ENCODE results near the gene PDXP. TPM values are rescaled to one million over a fixed set of nuclear protein-coding genes. Genes with fewer than 3 reads are reported as not detected.

PDXP gene
- total and polyA plus RNA-seq, 9 of the 15 experiments (the other 6 are each of a cell fraction or from before 2014, with no cell fraction given): 7.9 to 54.2 (median 38.8) TPM

DNA sequence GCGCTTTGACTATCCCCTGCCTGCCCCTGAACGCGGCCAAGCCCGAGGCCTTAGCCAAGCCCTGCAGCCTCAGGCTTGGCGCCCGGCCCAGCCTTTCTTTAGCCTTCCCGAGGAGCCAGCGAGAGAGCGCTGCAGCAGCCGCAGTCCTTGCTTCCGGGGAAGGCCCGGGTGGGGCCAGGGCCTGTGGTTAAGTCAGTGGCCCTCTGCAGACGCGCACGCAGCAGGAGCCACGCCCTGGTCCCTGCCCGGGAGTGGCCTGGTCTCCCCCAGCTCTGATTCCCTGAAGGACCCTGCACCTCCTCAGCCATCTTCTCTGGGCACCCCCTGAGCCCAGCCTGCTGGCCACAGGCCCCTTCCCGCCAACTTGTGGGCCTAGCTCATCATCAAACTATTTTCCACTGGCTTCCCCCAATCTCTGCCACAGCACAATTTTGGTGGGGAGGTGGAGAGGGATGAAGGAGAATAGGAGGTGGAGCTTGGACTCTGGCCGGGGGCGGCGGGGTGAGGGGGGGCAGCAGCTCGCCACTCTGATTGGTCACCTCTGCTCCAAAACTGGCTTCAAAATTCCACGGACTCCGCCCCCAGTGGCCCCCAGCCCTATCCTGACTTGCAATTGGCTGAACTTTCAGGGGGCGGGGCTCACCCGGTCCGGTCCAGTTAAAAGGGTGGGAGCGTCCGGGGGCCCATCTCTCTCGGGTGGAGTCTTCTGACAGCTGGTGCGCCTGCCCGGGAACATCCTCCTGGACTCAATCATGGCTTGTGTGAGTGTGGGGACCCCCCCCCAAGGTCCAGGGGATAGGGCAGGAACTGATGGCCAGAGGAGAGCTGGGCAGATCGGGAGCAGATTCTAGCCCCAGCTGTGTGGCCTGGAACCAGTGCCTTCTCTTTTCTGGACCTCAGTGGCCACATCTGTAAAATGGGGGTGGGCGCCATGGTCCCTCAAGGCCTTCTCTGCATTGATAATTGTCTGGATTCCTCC, 16.7 kb downstream of the PDXP start, which contains the start of gene LGALS1 (continued):
- no peak for TF ChIP-seq BRF1 (IDR thresholded peaks at IDR 0.05; ENCODE audit: borderline replicate concordance, extremely low read depth, insufficient read length)
- no peak for TF ChIP-seq SAFB (IDR thresholded peaks at IDR 0.05; ENCODE audit: borderline replicate concordance, low read depth, low read length)
- peak; percentile 100 for TF ChIP-seq LCOR (CRISPR knock-in tag; IDR thresholded peaks at IDR 0.05)
- no peak for TF ChIP-seq ZNF511 (CRISPR knock-in tag; IDR thresholded peaks at IDR 0.05)

- H3K79me2 ChIP-seq (ENCODE audit: control insufficient read depth, insufficient read depth, low read length): peaks cover 23% of the 10 kb centered on the region
- DNase-seq (ENCODE audit: extremely low read depth in 1 of 4, low spot score in 3 of 4) (peak in 1 of 4 experiments; percentile 57), ATAC-seq (peak; percentile 5; the same call in 2 of the 3 replicates), FAIRE-seq (peak; percentile 57)
- POLR2A ChIA-PET: interaction anchor here (1.0 to 2.1 kb wide), 6 partner anchors 15 to 163 kb away, joined by 3 to 12 read pairs (median 6); partner anchors contain the start of gene PDXP
- no peak for TF ChIP-seq SRSF7 (optimal IDR thresholded peaks at IDR 0.05; ENCODE audit: low read depth, low read length)
- peak; percentile 8; the same call in 1 of the 2 replicates for TF ChIP-seq ADNP (tag; IDR thresholded peaks at IDR 0.05)
- peak overlapping the region; percentile 85 for H3K27ac ChIP-seq (ENCODE audit: extremely low read depth, low read depth, low read length)
- H3K4me3 ChIP-seq: peak overlapping the region; percentile 52
- 8% methylated on average over 6 of the region's 17 CpGs for WGBS (ENCODE audit: insufficient coverage, low coverage, missing lambda C conversion rate)
- no peaks in the 10 kb centered on the region for H3K9me1 ChIP-seq (ENCODE audit: control insufficient read depth, insufficient read depth, low read length)
- H3K4me1 ChIP-seq (replicated peaks in 1 of 2; ENCODE audit: control insufficient read depth in 2 of 2, insufficient read depth in 2 of 2, low read length in 2 of 2): peaks cover 3 to 63% of the 10 kb centered on the region in 2 experiments; a peak in 4 of 5 replicates
- H4K20me1 ChIP-seq (replicated peaks; ENCODE audit: control insufficient read depth, insufficient read depth, low read length): no peaks in the 10 kb centered on the region
- in situ Hi-C loops (cut with MboI): no loop called here
- H2AFZ ChIP-seq (ENCODE audit: low read depth, low read length): no peak overlapping the region
- peaks cover 5% of the 10 kb centered on the region; the same call in 1 of the 3 replicates for H3K36me3 ChIP-seq (ENCODE audit: control insufficient read depth, insufficient read depth, low read length)
- peak overlapping the region; percentile 86 for H3K4me2 ChIP-seq (ENCODE audit: insufficient read depth, low read length)
- H3K9me3 ChIP-seq (replicated peaks; ENCODE audit: control insufficient read depth, insufficient read depth, low read depth, low read length): no peaks in the 10 kb centered on the region
- peak overlapping the region; percentile 71 to 84 for H3K9ac ChIP-seq (ENCODE audit: insufficient read depth in 1 of 2, low read depth in 2 of 2, low read length in 2 of 2)
- BruUV-seq (replicated peaks): TSS peak; percentile 85
- CTCF ChIA-PET (ENCODE audit: low intra/inter-chr PET ratio): no interaction called here
- intact Hi-C loops (cut with micrococcal nuclease): no loop called here
- no peaks in the 10 kb centered on the region for H3K27me3 ChIP-seq (ENCODE audit: control insufficient read depth in 2 of 2, insufficient read depth in 2 of 2, low read length in 2 of 2)
Observed at GRCh38 chr22:37675930-37676735, 17.6 kb downstream of the PDXP start.
